PC-9 (cell line): ENCODE results near the gene SLC36A3.

Experiments
- EZH2 ChIP-seq: fragments of 200-600 bp; sonication (generic); IDR thresholded peaks from 2 replicates; pipeline ENCODE4 v1.8.0; 2017; ENCODE audit warnings: antibody characterized with exemption, low read depth
- TF ChIP-seq, protein P1 (sequence below): fragments of 200-600 bp; sonication (generic); conservative IDR thresholded peaks from 2 replicates; pipeline ENCODE4 v1.6.1; 2017; ENCODE audit warnings: mixed run types, antibody characterized with exemption, mild to moderate bottlenecking, moderate library complexity

DNA sequence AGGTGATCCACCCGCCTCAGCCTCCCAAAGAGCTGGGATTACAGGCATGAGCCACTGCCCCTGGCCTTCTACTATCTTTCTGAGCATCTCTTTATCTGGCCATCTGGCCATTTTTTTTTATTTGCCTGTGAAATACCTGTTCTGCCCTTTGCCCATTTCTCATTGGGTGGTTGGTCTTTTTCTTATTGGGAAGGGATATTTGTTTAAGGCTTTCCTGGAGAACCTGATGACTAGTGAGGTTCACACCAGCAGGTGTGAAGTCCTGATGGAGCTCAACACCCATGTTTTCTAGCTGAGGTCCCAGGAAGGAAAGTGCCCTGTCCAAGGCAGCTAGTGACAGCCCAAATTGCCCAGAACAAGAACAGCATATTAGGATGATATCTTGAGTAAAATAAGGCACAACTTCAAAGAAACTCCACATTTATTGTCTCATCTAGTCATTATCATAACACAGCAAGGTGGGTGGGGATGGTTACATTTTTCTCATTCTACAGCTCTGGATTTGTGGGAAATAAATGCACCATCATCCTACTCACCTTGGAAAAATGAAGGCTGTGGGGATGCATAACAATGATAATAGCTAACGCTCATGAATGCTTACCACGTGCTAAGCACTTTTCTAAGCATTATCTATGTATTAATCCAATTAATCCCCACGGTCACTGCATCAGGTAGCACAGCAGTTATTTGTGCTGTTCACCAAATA is 20.3 kb downstream of the SLC36A3 start:
- TF ChIP-seq, protein P1, sequence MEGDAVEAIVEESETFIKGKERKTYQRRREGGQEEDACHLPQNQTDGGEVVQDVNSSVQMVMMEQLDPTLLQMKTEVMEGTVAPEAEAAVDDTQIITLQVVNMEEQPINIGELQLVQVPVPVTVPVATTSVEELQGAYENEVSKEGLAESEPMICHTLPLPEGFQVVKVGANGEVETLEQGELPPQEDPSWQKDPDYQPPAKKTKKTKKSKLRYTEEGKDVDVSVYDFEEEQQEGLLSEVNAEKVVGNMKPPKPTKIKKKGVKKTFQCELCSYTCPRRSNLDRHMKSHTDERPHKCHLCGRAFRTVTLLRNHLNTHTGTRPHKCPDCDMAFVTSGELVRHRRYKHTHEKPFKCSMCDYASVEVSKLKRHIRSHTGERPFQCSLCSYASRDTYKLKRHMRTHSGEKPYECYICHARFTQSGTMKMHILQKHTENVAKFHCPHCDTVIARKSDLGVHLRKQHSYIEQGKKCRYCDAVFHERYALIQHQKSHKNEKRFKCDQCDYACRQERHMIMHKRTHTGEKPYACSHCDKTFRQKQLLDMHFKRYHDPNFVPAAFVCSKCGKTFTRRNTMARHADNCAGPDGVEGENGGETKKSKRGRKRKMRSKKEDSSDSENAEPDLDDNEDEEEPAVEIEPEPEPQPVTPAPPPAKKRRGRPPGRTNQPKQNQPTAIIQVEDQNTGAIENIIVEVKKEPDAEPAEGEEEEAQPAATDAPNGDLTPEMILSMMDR, result no peak
- TF ChIP-seq EZH2, result no peak
